ENCODE measurements around the gene ATXN10.
"Not testable (repeated sequence)": the region's sequence is repeated elsewhere in the genome, so short reads cannot be mapped to it uniquely, and the experiment has no call there.

Gene ATXN10

DNA sequence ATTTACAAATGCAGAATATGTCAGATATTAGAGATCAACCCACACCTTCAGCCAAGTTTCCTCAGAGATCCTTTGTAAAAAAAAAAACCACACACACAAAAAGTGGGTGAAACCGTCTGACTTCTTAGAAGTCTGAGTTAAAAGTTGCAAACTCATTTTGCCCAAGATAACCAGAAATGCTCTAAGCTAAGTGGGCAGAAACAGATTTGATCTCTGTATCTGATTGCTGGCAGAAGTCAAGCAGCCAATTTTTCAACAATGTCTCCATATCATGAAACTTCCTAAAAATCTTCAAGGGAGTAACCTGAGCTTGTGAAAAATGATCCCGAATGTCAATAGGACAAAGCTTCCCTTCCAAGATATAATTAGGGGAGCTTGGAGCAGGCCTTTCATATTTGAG lies 28.6 kb upstream of the ATXN10 start:
- DNase-seq (ENCODE audit: low spot score) = peak; percentile 10

- DNase-seq (ENCODE audit: low spot score) = no peak
These were observed 26.9 kb upstream of the ATXN10 start for GRCh38 chr22:45644714-45645113.

DNA sequence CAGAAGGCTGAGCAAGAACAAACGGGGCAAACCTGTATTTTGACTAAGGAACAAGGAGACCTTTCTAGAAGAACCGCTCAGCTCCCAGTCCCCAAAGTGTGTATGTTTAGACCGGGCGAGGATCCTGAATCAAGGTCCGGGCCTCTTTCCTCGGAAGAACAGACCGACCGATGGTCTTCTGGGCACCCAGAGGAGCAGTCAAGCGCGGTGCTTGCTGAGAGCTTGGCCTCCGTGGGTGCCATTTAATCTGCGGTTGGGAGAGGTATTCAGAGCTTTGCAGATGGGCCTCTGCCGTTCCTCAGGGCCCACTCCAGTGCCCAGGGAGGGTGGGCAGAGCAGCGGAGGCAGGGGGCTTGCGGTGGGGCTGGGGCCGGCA lies 26.5 kb upstream of the ATXN10 start:
- DNase-seq (ENCODE audit: low spot score) = no peak

DNA sequence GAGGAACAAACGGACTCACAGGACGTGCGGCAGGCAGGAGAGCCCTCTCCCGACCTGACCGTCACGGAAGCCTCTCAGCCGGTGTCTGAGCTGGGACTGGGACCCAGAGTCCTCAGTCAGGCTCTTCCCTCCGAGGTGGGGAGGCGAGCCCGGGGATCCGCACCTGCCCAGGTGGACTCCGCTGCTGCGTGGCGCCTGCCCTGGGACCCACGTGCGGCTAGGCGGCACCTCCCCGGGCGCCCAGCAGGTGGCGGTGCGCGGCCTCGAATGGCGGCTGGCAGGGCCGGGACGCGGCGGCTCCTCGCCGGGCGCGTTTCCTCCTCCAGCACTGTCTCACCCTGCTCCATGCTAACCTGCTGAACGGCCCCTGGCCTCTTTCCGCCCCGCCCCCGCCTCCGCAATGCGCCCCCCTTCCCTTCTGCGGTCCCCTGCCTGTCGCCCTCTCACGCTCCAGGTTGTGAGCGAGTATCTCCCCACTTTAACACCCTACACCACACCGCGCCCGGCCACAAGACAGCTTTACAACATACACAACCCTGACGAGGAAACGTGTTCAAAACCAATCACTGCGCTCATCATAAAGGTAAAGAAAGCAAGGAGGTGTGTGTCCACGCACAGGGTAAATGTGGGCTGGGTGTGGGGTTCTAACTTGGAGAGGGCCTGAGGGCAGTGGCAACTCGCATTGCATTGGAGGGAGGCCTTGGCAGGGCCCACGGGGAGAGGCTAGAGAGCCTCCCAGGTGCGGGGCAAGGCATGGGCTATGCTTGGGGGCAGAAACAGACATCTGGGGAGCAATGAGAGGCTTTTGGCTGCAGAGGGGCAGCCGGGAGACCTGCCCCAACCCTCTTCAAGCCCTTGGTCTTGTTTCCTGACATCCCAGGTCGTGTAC lies 25.9 kb upstream of the ATXN10 start:
- DNase-seq (ENCODE audit: low spot score) = peak; percentile 51

GRCh38 chr22:45647532-45648225 lies 24.0 kb upstream of the ATXN10 start:
- DNase-seq (ENCODE audit: low spot score) = no peak

GRCh38 chr22:45648301-45649117 lies 23.1 kb upstream of the ATXN10 start:
- DNase-seq (ENCODE audit: low spot score) = no peak

GRCh38 chr22:45649809-45650208 lies 21.8 kb upstream of the ATXN10 start:
- DNase-seq (ENCODE audit: low spot score) = no peak

DNA sequence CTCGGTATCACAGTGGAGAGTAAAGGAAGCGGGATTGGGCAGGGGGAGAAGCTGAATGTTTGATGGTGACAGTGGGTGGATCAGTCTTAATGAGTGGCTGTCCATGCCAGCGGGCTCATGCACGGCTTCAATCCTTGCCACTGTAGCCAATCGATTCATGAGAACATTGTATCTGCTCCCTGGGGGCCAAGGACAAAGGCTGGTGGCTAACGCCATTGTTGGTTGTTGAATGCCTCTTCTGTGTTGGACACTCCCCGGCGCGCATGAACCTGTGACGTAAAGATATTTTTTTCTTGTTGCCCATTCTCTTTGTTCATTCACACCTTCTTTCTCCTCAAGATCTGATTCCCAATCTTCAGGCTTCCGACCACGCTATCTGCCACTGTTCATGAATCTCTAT lies 20.9 kb upstream of the ATXN10 start:
- DNase-seq (ENCODE audit: low spot score) = no peak

DNA sequence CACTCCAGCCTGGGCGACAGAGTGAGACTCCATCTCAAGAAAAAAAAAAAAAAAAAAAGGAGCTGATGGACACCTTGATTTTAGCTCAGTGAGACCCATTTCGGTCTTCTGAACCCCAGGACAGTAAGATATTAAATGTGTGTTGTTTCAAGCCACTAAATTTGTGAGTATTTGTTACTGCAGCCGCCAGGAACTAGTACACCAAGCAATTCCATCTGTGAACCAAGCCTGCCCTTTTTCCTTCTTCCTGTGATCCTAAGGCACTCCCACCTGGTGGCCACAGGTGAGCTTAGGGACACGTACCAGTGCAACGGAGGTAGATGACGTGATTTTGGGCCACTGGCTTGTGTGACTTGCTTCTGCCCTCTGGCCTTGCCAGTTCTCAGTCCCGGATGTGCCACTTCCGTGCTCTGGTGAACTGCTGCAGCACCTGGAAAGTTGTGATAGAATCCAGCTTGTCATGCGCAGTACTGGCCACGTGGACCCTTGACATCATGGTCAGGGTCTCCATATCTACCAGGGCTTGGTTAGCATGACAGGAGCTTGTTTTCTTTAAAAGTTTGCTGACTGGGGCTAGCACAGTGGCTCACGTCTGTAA lies 19.6 kb upstream of the ATXN10 start:
- no peak for DNase-seq (ENCODE audit: low spot score)

DNA sequence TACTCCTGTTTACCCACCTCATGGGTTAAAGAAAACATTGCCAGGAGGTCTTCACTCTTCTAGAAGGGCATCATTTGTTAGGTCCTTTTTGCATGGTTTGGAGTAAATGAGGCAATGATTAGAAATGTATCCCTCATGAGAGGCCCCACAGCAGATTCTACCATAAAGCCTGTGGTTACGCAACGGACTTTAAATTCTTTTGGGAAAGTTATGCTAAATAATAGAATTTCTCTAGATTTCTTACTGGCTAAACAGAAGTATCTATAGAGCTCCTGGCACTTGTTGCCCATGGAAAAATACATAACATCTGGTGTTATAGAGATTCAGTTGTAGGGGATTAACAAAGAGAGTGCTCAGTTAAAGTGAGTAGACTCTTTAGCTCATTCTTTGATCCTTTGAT lies 15.1 kb upstream of the ATXN10 start:
- no peak for DNase-seq (ENCODE audit: low spot score)

- DNase-seq (ENCODE audit: low spot score) = no peak
These were observed 13.9 kb upstream of the ATXN10 start for GRCh38 chr22:45657701-45658100.

- no peak for DNase-seq (ENCODE audit: low spot score)
These were observed 7.4 kb upstream of the ATXN10 start for GRCh38 chr22:45664136-45664646.

DNA sequence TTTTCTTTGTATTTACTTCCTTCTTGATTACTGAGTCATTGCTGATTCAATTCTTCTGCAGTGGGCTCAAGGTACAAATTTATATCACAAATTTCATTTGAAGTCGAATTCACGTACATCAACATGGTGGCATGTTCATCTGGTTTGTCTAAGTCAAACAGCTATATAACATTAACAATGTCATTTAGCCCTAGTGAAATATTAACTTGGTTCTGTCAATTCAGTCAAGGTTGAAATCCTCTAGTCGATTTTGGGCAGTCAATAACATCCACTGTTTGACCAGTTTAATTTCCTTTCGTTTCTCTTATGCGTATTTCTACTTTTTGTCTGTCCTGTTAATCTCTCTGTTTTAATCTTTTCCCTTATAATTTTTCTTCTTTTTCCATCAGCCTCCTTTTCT lies 4.1 kb upstream of the ATXN10 start:
- no peak for DNase-seq (ENCODE audit: low spot score)

DNA sequence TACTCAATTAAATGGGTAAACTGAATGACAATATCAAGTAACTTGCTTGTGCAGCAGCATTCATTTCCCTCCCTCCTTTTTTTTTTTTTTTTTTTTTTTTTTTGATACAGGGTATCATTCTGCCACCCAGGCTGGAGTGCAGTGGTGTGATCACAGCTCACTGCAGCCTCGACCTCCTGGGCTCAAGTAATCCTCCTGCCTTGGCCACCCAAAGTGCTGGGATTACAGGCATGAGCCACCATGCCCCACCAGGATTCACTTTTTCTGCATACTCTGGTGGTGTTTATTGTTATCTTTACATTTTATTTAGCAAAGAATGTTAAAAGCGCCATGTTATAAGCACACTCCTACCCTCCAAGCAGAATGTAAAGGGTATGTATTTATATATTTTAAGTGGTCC lies 1.3 kb upstream of the ATXN10 start:
- not testable (repeated sequence) for DNase-seq (ENCODE audit: low spot score)

GRCh38 chr22:45670981-45671782 lies 452 bp upstream of the ATXN10 start:
- no peak for DNase-seq (ENCODE audit: low spot score)

DNA sequence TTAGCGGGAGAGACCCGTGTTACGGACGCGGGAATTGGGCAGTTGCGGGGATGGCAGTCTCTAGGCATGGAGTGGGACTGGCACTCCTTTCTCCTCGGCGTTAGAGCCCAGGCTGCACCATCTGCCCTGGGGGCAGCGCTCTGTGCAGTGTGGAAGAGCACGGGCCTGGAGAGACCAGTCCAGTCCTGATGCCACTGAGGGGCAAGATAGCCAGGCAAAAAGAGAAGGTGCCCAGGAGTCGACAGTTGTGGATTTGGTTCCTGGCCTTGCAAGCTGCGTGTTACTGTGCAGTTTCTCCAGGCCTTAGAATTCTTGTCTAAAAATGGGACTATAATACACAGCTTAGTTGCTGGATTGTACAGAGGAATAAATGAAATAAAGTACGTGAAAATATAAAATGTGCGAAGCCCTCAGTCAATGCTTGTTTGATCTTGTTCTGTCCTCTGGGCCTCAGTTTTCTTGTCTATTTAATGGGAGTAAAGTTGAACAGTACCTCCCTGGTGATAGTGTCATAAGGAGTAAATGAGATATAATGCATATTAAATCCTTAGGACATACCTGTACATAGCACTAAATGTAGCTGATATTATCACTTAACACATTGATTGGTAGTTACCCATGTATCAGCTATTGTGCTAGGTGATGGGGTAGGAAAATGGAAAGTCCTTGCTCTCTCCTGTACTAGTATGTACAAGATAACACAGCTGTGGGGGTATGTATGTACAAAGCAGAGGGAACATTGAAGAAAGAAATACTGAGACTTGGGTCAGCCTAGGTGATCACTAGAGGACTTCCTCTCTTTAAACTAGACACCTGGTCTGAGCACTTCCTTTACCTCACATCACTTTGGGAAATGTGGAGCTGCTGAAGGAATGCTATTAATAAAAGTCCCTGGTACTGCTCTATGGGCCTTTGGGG lies 1.2 kb downstream of the ATXN10 start:
- no peak for DNase-seq (ENCODE audit: low spot score)

DNA sequence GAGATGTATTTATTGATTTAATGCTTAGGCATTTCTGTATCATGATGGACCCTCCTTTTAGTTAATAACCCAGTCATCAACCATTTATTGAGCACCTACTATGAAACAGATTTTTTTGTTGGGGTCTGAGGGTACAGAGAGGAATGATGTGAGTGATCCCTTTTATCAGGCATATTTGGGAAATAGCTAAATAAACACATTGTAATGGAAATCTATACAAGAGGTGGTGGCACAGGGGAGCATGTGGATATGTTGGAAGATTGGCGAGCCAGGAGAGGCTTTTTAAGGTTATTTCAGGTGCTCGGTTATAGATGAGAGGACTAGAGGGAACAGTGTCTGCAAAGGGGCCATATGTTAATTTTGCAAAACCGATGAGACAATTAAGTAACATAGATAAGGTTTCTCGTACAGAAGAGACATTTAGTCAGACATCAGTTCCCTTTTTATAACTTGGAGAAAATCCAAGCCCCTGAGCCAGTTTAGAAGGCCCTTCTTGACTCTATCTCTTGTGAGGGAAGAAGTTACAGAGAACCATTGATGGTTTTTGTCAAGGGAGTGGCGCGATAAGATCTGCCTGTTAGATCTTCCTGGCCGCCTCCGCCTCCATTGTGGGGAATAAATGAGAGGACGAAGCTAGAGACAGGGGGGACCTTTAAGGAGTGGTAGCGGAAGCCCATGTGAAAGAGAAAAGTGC lies 2.0 kb downstream of the ATXN10 start:
- DNase-seq (ENCODE audit: low spot score) = no peak

- no peak for DNase-seq (ENCODE audit: low spot score)
These were observed 4.4 kb downstream of the ATXN10 start for GRCh38 chr22:45676024-45676423.

DNA sequence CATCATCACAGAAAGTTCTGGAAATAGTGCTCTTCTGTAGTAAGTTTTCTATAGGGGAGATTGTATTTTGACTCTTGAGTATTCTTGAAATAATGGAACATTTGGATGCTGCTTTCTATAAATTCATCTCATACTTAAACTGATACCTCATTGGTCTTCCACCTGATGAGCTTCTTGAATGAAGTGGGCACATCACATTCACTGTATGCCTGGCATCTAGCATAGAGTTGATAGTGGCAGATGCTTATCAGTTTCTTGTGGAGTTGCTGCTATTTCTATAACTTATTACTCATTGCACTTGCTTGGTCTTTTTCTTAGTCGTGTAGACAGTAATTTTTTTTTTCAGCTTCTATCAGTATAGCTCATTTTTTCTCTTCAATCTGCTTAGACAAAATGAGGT lies 5.4 kb downstream of the ATXN10 start:
- DNase-seq (ENCODE audit: low spot score) = no peak

Data from hematopoietic multipotent progenitor cell treated with erythropoietin and hydrocortisone succinate and interleukin-3 and kit ligand, for 15 days (in vitro differentiated cells).